A549 (cell line): Measurements from ENCODE around the gene ZNF79. TPM values are rescaled to one million over a fixed set of nuclear protein-coding genes. Genes with fewer than 3 reads are reported as not detected.

Source experiments
- ATAC-seq, 2 experiments: fragments of 200-7000 bp in 1 of 2; fragments of >200 bp in 1 of 2; cut with Nextera tagmentation in 1 of 2; cut with Tn5 transposase in 1 of 2; 3 replicates each; pipeline versions ENCODE4 v1.8.0 to v1.9.1; 2018 to 2020; ENCODE audit warnings: mild to moderate bottlenecking in 1 of 2, moderate library complexity in 1 of 2
- CTCF ChIA-PET: fragments of 300-600 bp; sonication (Branson Sonifier 250); formaldehyde crosslinking; extraction: SDS; loops from one replicate; lab custom pipeline; 2021; ENCODE audit warnings: antibody characterized with exemption, inconsistent platforms; lab: Yijun Ruan, JAX
- POLR2A ChIA-PET: fragments of 350-600 bp; formaldehyde crosslinking; extraction: SDS; loops from one replicate; lab custom pipeline; 2021; ENCODE audit warnings: antibody characterized with exemption, inconsistent platforms; lab: Yijun Ruan, JAX
- DNase-seq, 2 experiments: peaks; one replicate each; pipeline versions ENCODE4 v3.0.0 to v3.0.0-alpha.2; 2011 to 2016; ENCODE audit warnings: low read depth in 1 of 2, low spot score in 1 of 2
- FAIRE-seq: peaks from 2 replicates; lab custom pipeline; 2011; peaks lifted over from hg19 to GRCh38; lab: Jason Lieb, UNC
- H3K27ac ChIP-seq, 2 experiments: fragments of >200 bp; sonication (Bioruptor Twin); formaldehyde crosslinking; 3 replicates each; pipeline ENCODE4 v1.5.1; 2016 to 2017
- H3K4me1 ChIP-seq: fragments of >200 bp; sonication (Bioruptor Twin); formaldehyde crosslinking; 3 replicates; pipeline ENCODE4 v1.6.1; 2016
- H3K4me2 ChIP-seq: fragments of >200 bp; sonication (Bioruptor Twin); formaldehyde crosslinking; 3 replicates; pipeline ENCODE4 v1.6.1; 2016
- H3K4me3 ChIP-seq: fragments of >200 bp; sonication (Bioruptor Twin); formaldehyde crosslinking; 3 replicates; pipeline ENCODE4 v1.5.1; 2016
- H3K9me3 ChIP-seq: fragments of >200 bp; sonication (Bioruptor Twin); formaldehyde crosslinking; 3 replicates; pipeline ENCODE4 v1.6.1; 2016
- BCL3 ChIP-seq: fragments of >200 bp; sonication (Bioruptor Twin); formaldehyde crosslinking; IDR thresholded peaks from 3 replicates; pipeline ENCODE4 v1.6.1; 2016
- BHLHE40 ChIP-seq: IDR thresholded peaks from 2 replicates; pipeline ENCODE4 v1.6.1; 2012; ENCODE audit warnings: low read depth, low read length, inconsistent platforms
- CBX2 ChIP-seq: fragments of 200-600 bp; sonication (generic); IDR thresholded peaks from 2 replicates; pipeline ENCODE4 v1.6.1; 2016; ENCODE audit warnings: low read depth, mild to moderate bottlenecking, borderline replicate concordance
- CEBPB ChIP-seq, 2 experiments: fragments of >200 bp in 1 of 2; sonication (Bioruptor Twin) in 1 of 2; formaldehyde crosslinking in 1 of 2; IDR thresholded peaks; 2 replicates each; pipeline ENCODE4 v1.6.1; 2012 to 2016
- CHD2 ChIP-seq: fragments of 150-350 bp; IDR thresholded peaks from 2 replicates; pipeline ENCODE4 v1.6.1; 2014; ENCODE audit warnings: low read length; ENCODE audit not compliant: partially characterized antibody
- ELK1 ChIP-seq: fragments of 150-350 bp; IDR thresholded peaks from 2 replicates; pipeline ENCODE4 v1.6.1; 2014; ENCODE audit warnings: low read depth, mild to moderate bottlenecking, low read length
- FOSB ChIP-seq: fragments of 250-450 bp; sonication (Bioruptor Pico); IDR thresholded peaks from 2 replicates; pipeline ENCODE4 v1.5.0; 2020; ENCODE audit warnings: mild to moderate bottlenecking, moderate library complexity
- FOSL2 ChIP-seq, 2 experiments: fragments of 450-650 bp in 1 of 2; fragments of >200 bp in 1 of 2; sonication (Bioruptor Twin) in 1 of 2; formaldehyde crosslinking; IDR thresholded peaks; 2 replicates each; pipeline versions ENCODE4 v1.5.0 to v1.6.1; 2016 to 2020; ENCODE audit warnings: mild to moderate bottlenecking in 1 of 2, moderate library complexity in 1 of 2
- HEYL ChIP-seq: fragments of 250-450 bp; sonication (Bioruptor Pico); IDR thresholded peaks from 2 replicates; pipeline ENCODE4 v1.8.0; 2021; ENCODE audit warnings: mild to moderate bottlenecking, moderate library complexity
- HOXA7 ChIP-seq: fragments of 250-450 bp; sonication (Bioruptor Pico); IDR thresholded peaks from 2 replicates; pipeline ENCODE4 v1.5.0; 2020; ENCODE audit warnings: mild to moderate bottlenecking, moderate library complexity
- HOXB13 ChIP-seq: fragments of 250-450 bp; sonication (Bioruptor Pico); IDR thresholded peaks from 2 replicates; pipeline ENCODE4 v1.5.0; 2020; ENCODE audit warnings: low read depth, mild to moderate bottlenecking, moderate library complexity
- HOXB5 ChIP-seq: fragments of 250-450 bp; sonication (Bioruptor Pico); IDR thresholded peaks from 2 replicates; pipeline ENCODE4 v1.5.0; 2020; ENCODE audit warnings: mild to moderate bottlenecking, moderate library complexity
- KDM1A ChIP-seq: fragments of 200-600 bp; sonication (generic); IDR thresholded peaks from 2 replicates; pipeline ENCODE4 v1.6.1; 2016; ENCODE audit warnings: low read depth, mild to moderate bottlenecking
- KDM5A ChIP-seq: fragments of 200-600 bp; sonication (generic); IDR thresholded peaks from 2 replicates; pipeline ENCODE4 v1.6.1; 2016; ENCODE audit warnings: antibody characterized with exemption, mild to moderate bottlenecking
- MAZ ChIP-seq: fragments of 150-350 bp; IDR thresholded peaks from 2 replicates; pipeline ENCODE4 v1.6.1; 2014; ENCODE audit warnings: antibody characterized with exemption, low read depth, low read length, borderline replicate concordance
- MYC ChIP-seq: IDR thresholded peaks from 2 replicates; pipeline ENCODE4 v1.6.1; 2012; ENCODE audit warnings: mild to moderate bottlenecking, inconsistent platforms, low read length, improper control_type of control experiment, borderline replicate concordance
- NFE2L2 ChIP-seq: fragments of 150-350 bp; conservative IDR thresholded peaks from 2 replicates; pipeline ENCODE4 v1.6.1; 2014; ENCODE audit warnings: low read length
- NPAS2 ChIP-seq: fragments of 250-450 bp; sonication (Bioruptor Pico); IDR thresholded peaks from 2 replicates; pipeline ENCODE4 v1.8.0; 2022; ENCODE audit warnings: mild to moderate bottlenecking, moderate library complexity, borderline replicate concordance
- NR3C1 ChIP-seq: fragments of >200 bp; sonication (Bioruptor Twin); formaldehyde crosslinking; IDR thresholded peaks from 3 replicates; pipeline ENCODE4 v1.6.1; 2017
- POLR2A ChIP-seq: IDR thresholded peaks from 2 replicates; pipeline ENCODE4 v1.6.1; 2012; ENCODE audit warnings: mild to moderate bottlenecking, low read length
- POLR2AphosphoS2 ChIP-seq: conservative IDR thresholded peaks from 2 replicates; pipeline ENCODE4 v1.6.1; 2012; ENCODE audit warnings: low read length, improper control_type of control experiment, inconsistent platforms
- RAD21 ChIP-seq, 2 experiments: fragments of >200 bp in 1 of 2; sonication (Bioruptor Twin) in 1 of 2; formaldehyde crosslinking in 1 of 2; IDR thresholded peaks in 1 of 2; conservative IDR thresholded peaks in 1 of 2; 2 replicates in 1 of 2; 3 replicates in 1 of 2; pipeline ENCODE4 v1.6.1; 2012 to 2018; ENCODE audit warnings: inconsistent platforms in 1 of 2
- RFX5 ChIP-seq: fragments of 450-650 bp; IDR thresholded peaks from 2 replicates; pipeline ENCODE4 v1.7.1; 2014; ENCODE audit warnings: antibody characterized with exemption, mild to moderate bottlenecking, moderate library complexity
- SMC3 ChIP-seq: fragments of >200 bp; sonication (Bioruptor Twin); formaldehyde crosslinking; IDR thresholded peaks from 3 replicates; pipeline ENCODE4 v1.6.1; 2018; ENCODE audit warnings: inconsistent platforms
- SREBF2 ChIP-seq: fragments of 450-650 bp; IDR thresholded peaks from 2 replicates; pipeline ENCODE4 v1.6.1; 2014; ENCODE audit warnings: mild to moderate bottlenecking, moderate library complexity
- TFCP2L1 ChIP-seq: fragments of 250-450 bp; sonication (Bioruptor Pico); IDR thresholded peaks from 2 replicates; pipeline ENCODE4 v1.5.0; 2021; ENCODE audit warnings: mild to moderate bottlenecking
- ZFP36 ChIP-seq: fragments of 450-650 bp; IDR thresholded peaks from 2 replicates; pipeline ENCODE4 v1.6.1; 2014; ENCODE audit warnings: borderline replicate concordance; ENCODE audit not compliant: partially characterized antibody
- WGBS: methylation state at CpG from one replicate; pipeline ENCODE4 v1.1.6; 2017; ENCODE audit errors: missing lambda C conversion rate; 5-methylcytosine and 5-hydroxymethylcytosine counted together
- polyA plus RNA-seq, 4 experiments: library from polyadenylated mRNA; depleted of rRNA in 3 of 4; stranded (reverse); fragments of >200 nt; fragmentation: RNase III in 1 of 4; extraction: RNeasy Plus Mini Kit Qiagen cat#74134 plus additional on column Dnase treatment in 1 of 4; gene quantifications; 2 replicates in 3 of 4; 3 replicates in 1 of 4; pipeline ENCODE4 v1.2.3, GENCODE V29; 2011 to 2017
- TF ChIP-seq, protein P1 (sequence below): fragments of 250-450 bp; sonication (Bioruptor Pico); IDR thresholded peaks from 2 replicates; pipeline ENCODE4 v1.5.0; 2021; ENCODE audit warnings: mild to moderate bottlenecking, moderate library complexity, borderline replicate concordance
- TF ChIP-seq, protein P2 (sequence below): fragments of >200 bp; sonication (Bioruptor Twin); formaldehyde crosslinking; IDR thresholded peaks from 3 replicates; pipeline ENCODE4 v1.5.1; 2016

ZNF79 gene
- polyA plus RNA-seq, 2 of the 4 experiments (the other 2 are of a cell fraction), result 4.9 to 5.7 TPM

GRCh38 chr9:127397646-127398274 is 26.4 kb upstream of the ZNF79 start:
- no CpG with 5 or more reads among the region's 55 CpGs for whole genome bisulfite sequencing
- Histone ChIP-seq H3K9me3 (no peaks in the 10 kb centered on the region), H3K27ac (peak overlapping the region; percentile 80 to 90), H3K4me1 (peaks cover 6% of the 10 kb centered on the region; the same call in 1 of the 3 replicates), H3K4me3 (peak overlapping the region; percentile 90), H3K4me2 (peak overlapping the region; percentile 98)
- no peak for FAIRE-seq
- TF ChIP-seq, protein P1, sequence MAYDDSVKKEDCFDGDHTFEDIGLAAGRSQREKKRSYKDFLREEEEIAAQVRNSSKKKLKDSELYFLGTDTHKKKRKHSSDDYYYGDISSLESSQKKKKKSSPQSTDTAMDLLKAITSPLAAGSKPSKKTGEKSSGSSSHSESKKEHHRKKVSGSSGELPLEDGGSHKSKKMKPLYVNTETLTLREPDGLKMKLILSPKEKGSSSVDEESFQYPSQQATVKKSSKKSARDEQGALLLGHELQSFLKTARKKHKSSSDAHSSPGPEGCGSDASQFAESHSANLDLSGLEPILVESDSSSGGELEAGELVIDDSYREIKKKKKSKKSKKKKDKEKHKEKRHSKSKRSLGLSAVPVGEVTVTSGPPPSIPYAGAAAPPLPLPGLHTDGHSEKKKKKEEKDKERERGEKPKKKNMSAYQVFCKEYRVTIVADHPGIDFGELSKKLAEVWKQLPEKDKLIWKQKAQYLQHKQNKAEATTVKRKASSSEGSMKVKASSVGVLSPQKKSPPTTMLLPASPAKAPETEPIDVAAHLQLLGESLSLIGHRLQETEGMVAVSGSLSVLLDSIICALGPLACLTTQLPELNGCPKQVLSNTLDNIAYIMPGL (CRISPR knock-in tag), result no peak
- no peak for TF ChIP-seq HOXB5 (CRISPR knock-in tag)
- no peak for TF ChIP-seq NPAS2
- TF ChIP-seq MAZ, result no peak
- TF ChIP-seq TFCP2L1 (CRISPR knock-in tag), result no peak
- TF ChIP-seq SMC3, result peak; percentile 89
- TF ChIP-seq NFE2L2, result no peak
- TF ChIP-seq FOSB (CRISPR knock-in tag), result no peak
- no peak for TF ChIP-seq NR3C1
- TF ChIP-seq, protein P2, sequence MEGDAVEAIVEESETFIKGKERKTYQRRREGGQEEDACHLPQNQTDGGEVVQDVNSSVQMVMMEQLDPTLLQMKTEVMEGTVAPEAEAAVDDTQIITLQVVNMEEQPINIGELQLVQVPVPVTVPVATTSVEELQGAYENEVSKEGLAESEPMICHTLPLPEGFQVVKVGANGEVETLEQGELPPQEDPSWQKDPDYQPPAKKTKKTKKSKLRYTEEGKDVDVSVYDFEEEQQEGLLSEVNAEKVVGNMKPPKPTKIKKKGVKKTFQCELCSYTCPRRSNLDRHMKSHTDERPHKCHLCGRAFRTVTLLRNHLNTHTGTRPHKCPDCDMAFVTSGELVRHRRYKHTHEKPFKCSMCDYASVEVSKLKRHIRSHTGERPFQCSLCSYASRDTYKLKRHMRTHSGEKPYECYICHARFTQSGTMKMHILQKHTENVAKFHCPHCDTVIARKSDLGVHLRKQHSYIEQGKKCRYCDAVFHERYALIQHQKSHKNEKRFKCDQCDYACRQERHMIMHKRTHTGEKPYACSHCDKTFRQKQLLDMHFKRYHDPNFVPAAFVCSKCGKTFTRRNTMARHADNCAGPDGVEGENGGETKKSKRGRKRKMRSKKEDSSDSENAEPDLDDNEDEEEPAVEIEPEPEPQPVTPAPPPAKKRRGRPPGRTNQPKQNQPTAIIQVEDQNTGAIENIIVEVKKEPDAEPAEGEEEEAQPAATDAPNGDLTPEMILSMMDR, result peak; percentile 71
- TF ChIP-seq CBX2, result no peak
- no peak for TF ChIP-seq ZFP36
- TF ChIP-seq BCL3, result no peak
- TF ChIP-seq RAD21 (conservative IDR thresholded peaks at IDR 0.05 in 1 of 2, IDR thresholded peaks at IDR 0.05 in 1 of 2), result peak; percentile 83 to 88
- no peak for TF ChIP-seq MYC
- TF ChIP-seq HEYL (CRISPR knock-in tag), result no peak
- no peak for TF ChIP-seq KDM5A
- TF ChIP-seq ELK1, result no peak
- TF ChIP-seq SREBF2, result no peak
- CTCF ChIA-PET, result interaction anchor here (0.7 to 6.6 kb wide), 35 partner anchors 9 to 463 kb away, joined by 3 to 33 read pairs (median 4); no protein-coding TSS in a partner anchor
- peak; percentile 22 to 44 for ATAC-seq
- peak; percentile 60 to 63 for DNase-seq
- POLR2A ChIA-PET, result interaction anchor here (0.6 to 2.2 kb wide), 10 partner anchors 9 to 802 kb away, joined by 3 to 25 read pairs (median 8); partner anchors contain the start of genes LRSAM1, RALGPS1, RPL12 and ZNF79

GRCh38 chr9:127398275-127398647 is 25.9 kb upstream of the ZNF79 start:
- POLR2A ChIA-PET, result interaction anchor here (0.6 to 1.2 kb wide), 3 partner anchors 53 to 801 kb away, joined by 3 to 4 read pairs (median 3); partner anchors contain the start of gene LRSAM1
- ATAC-seq (no peak), DNase-seq (no peak), FAIRE-seq (no peak)
- H3K27ac ChIP-seq, result peak overlapping the region; percentile 80 to 90
- WGBS, result 61% methylated on average over 5 of the region's 5 CpGs
- H3K4me2 ChIP-seq, result peak overlapping the region; percentile 98
- CTCF ChIA-PET, result interaction anchor here (0.6 to 6.6 kb wide), 24 partner anchors 9 to 471 kb away, joined by 3 to 33 read pairs (median 7); no protein-coding TSS in a partner anchor
- H3K9me3 ChIP-seq, result no peaks in the 10 kb centered on the region
- H3K4me1 ChIP-seq, result peaks cover 6% of the 10 kb centered on the region; the same call in 1 of the 3 replicates
- TF ChIP-seq HOXA7 (no peak), HOXB13 (CRISPR knock-in tag) (no peak), FOSB (CRISPR knock-in tag) (no peak), NPAS2 (no peak), KDM1A (no peak), CEBPB (IDR thresholded peaks at IDR 0.05) (no peak), CHD2 (no peak), FOSL2 (IDR thresholded peaks at IDR 0.05) (no peak), FOSL2 (CRISPR knock-in tag; IDR thresholded peaks at IDR 0.05) (no peak), BHLHE40 (no peak), POLR2A (no peak), RFX5 (no peak), POLR2AphosphoS2 (no peak), ZFP36 (no peak)
- peak overlapping the region; percentile 90 for H3K4me3 ChIP-seq
